Breast epithelium (tissue), 3 donors: ENCODE measurements around the gene NMRAL1.

Source experiments
- CTCF ChIP-seq, 3 donors: fragments of 450-650 bp; IDR thresholded peaks; one replicate each; pipeline ENCODE4 v1.5.1; 2016 to 2017; ENCODE audit warnings: antibody characterized with exemption in 3 of 3, mild to moderate bottlenecking in 3 of 3, moderate library complexity in 3 of 3
- POLR2A ChIP-seq: fragments of 450-650 bp; IDR thresholded peaks from one replicate; pipeline ENCODE4 v1.6.1; 2016; ENCODE audit warnings: antibody characterized with exemption, mild to moderate bottlenecking, moderate library complexity
- POLR2AphosphoS5 ChIP-seq, 3 donors: sonication (generic); formaldehyde crosslinking; IDR thresholded peaks; one replicate each; pipeline ENCODE4 v1.6.1; 2017; ENCODE audit warnings: antibody characterized with exemption in 3 of 3

- TF ChIP-seq CTCF (IDR thresholded peaks at IDR 0.05) (no peak), POLR2A (no peak), POLR2AphosphoS5 (IDR thresholded peaks at IDR 0.05) (no peak)
Observed at GRCh38 chr16:4450430-4450829, 24.0 kb downstream of the NMRAL1 start.
